Mesenchymal stem cell (in vitro differentiated cells and primary cell): ENCODE data around the gene FXYD7.

Experiments
- DNase-seq: peaks from one replicate; pipeline ENCODE4 v3.0.0-alpha.2; 2013
- H2AFZ ChIP-seq: one replicate; pipeline ENCODE4 v1.6.1; 2013; ENCODE audit warnings: low read depth, mild to moderate bottlenecking, control low read depth, inconsistent platforms, low read length, moderate library complexity
- H2AK5ac ChIP-seq: 2 replicates; pipeline ENCODE4 v1.6.1; 2013; ENCODE audit warnings: low read length, moderate library complexity, mild to moderate bottlenecking, inconsistent platforms; ENCODE audit not compliant: severe bottlenecking
- H2BK120ac ChIP-seq: one replicate; pipeline ENCODE4 v1.6.1; 2013; ENCODE audit warnings: low read depth, mild to moderate bottlenecking, inconsistent platforms, low read length, moderate library complexity
- H2BK12ac ChIP-seq, 2 experiments: one replicate each; pipeline ENCODE4 v1.6.1; 2013; ENCODE audit warnings: inconsistent platforms in 2 of 2, low read length in 2 of 2, mild to moderate bottlenecking in 2 of 2, moderate library complexity in 2 of 2, control low read depth in 1 of 2
- H2BK15ac ChIP-seq: one replicate; pipeline ENCODE4 v1.6.1; 2013; ENCODE audit warnings: mild to moderate bottlenecking, low read depth, inconsistent platforms; ENCODE audit not compliant: poor library complexity, severe bottlenecking
- H2BK5ac ChIP-seq: 2 replicates; pipeline ENCODE4 v1.6.1; 2013; ENCODE audit warnings: low read depth, mild to moderate bottlenecking, low read length, control low read depth, inconsistent platforms; ENCODE audit not compliant: poor library complexity, severe bottlenecking
- H3K14ac ChIP-seq, 2 experiments: one replicate each; pipeline ENCODE4 v1.6.1; 2013; ENCODE audit warnings: inconsistent platforms in 2 of 2, low read length in 2 of 2, control low read depth in 1 of 2, mild to moderate bottlenecking in 1 of 2, moderate library complexity in 1 of 2
- H3K18ac ChIP-seq, 2 experiments: one replicate each; pipeline ENCODE4 v1.6.1; 2013; ENCODE audit warnings: inconsistent platforms in 2 of 2, low read length in 2 of 2, control low read depth in 1 of 2, low read depth in 1 of 2, mild to moderate bottlenecking in 1 of 2
- H3K23ac ChIP-seq, 2 experiments: one replicate each; pipeline ENCODE4 v1.6.1; 2013; ENCODE audit warnings: inconsistent platforms in 2 of 2, low read length in 2 of 2, mild to moderate bottlenecking in 2 of 2, moderate library complexity in 2 of 2, control low read depth in 1 of 2
- H3K27ac ChIP-seq: 2 replicates; pipeline ENCODE4 v1.5.1; 2013; ENCODE audit warnings: mild to moderate bottlenecking, moderate library complexity, low read length, control low read depth, inconsistent platforms; ENCODE audit not compliant: poor library complexity, severe bottlenecking
- H3K27me3 ChIP-seq, 2 experiments: 2 replicates each; pipeline versions ENCODE4 v1.6.1 to v1.7.0; 2013; ENCODE audit warnings: low read length in 2 of 2, mild to moderate bottlenecking in 2 of 2, moderate library complexity in 2 of 2, control low read depth in 1 of 2, inconsistent platforms in 1 of 2; ENCODE audit not compliant: control insufficient read depth in 1 of 2, insufficient read depth in 1 of 2
- H3K36me3 ChIP-seq, 2 experiments: 2 replicates each; pipeline versions ENCODE4 v1.6.1 to v1.7.0; 2013; ENCODE audit warnings: low read length in 2 of 2, control low read depth in 1 of 2, inconsistent platforms in 1 of 2, low read depth in 1 of 2, mild to moderate bottlenecking in 1 of 2; ENCODE audit not compliant: insufficient read depth in 2 of 2, control insufficient read depth in 1 of 2
- H3K4ac ChIP-seq, 2 experiments: one replicate each; pipeline ENCODE4 v1.6.1; 2013; ENCODE audit warnings: inconsistent platforms in 2 of 2, low read length in 2 of 2, mild to moderate bottlenecking in 2 of 2, moderate library complexity in 2 of 2, control low read depth in 1 of 2, low read depth in 1 of 2
- H3K4me1 ChIP-seq: 2 replicates; pipeline ENCODE4 v1.6.1; 2013; ENCODE audit warnings: low read depth, low read length, control low read depth; ENCODE audit not compliant: control insufficient read depth, insufficient read depth
- H3K4me2 ChIP-seq: 2 replicates; pipeline ENCODE4 v1.6.1; 2013; ENCODE audit warnings: low read length, mild to moderate bottlenecking, inconsistent platforms; ENCODE audit not compliant: poor library complexity, severe bottlenecking
- H3K4me3 ChIP-seq, 2 experiments: 2 replicates each; pipeline versions ENCODE4 v1.5.1 to v1.7.0; 2013; ENCODE audit warnings: low read length in 2 of 2, mild to moderate bottlenecking in 2 of 2, control low read depth in 1 of 2, low read depth in 1 of 2; ENCODE audit not compliant: insufficient read depth in 1 of 2
- H3K79me1 ChIP-seq: replicated peaks from 2 replicates; pipeline ENCODE4 v1.6.1; 2013; ENCODE audit warnings: mild to moderate bottlenecking, control low read depth, low read length, inconsistent platforms; ENCODE audit not compliant: poor library complexity, severe bottlenecking
- H3K9ac ChIP-seq: 2 replicates; pipeline ENCODE4 v1.7.0; 2013; ENCODE audit warnings: mild to moderate bottlenecking, low read length, moderate library complexity
- H3K9me3 ChIP-seq: 2 replicates; pipeline ENCODE4 v1.7.0; 2013; ENCODE audit warnings: mild to moderate bottlenecking, low read length; ENCODE audit not compliant: control insufficient read depth
- H4K8ac ChIP-seq: one replicate; pipeline ENCODE4 v1.6.1; 2013; ENCODE audit warnings: inconsistent platforms, mild to moderate bottlenecking, low read length, moderate library complexity
- H4K91ac ChIP-seq: one replicate; pipeline ENCODE4 v1.6.1; 2013; ENCODE audit warnings: mild to moderate bottlenecking, low read length, inconsistent platforms
- WGBS: methylation state at CpG from one replicate; pipeline ENCODE4 v1.1.7; 2013; ENCODE audit warnings: mixed read lengths; 5-methylcytosine and 5-hydroxymethylcytosine counted together

FXYD7 gene

GRCh38 chr19:35107545-35107944 is 35.5 kb upstream of the FXYD7 start:
- WGBS = 49% methylated on average over 5 of the region's 5 CpGs
- no peak overlapping the region for H3K23ac ChIP-seq

GRCh38 chr19:35108730-35109129 is 34.3 kb upstream of the FXYD7 start:
- 76% methylated on average over 11 of the region's 11 CpGs for WGBS
- H4K91ac ChIP-seq = no peak overlapping the region
- no peaks in the 10 kb centered on the region for H3K36me3 ChIP-seq
- H3K14ac ChIP-seq = no peak overlapping the region
- no peak overlapping the region for H3K4me2 ChIP-seq
- no peak overlapping the region for H3K23ac ChIP-seq
- H3K27ac ChIP-seq = no peak overlapping the region
- no peaks in the 10 kb centered on the region for H3K4me1 ChIP-seq
- H2BK120ac ChIP-seq = no peak overlapping the region
- no peaks in the 10 kb centered on the region for H3K9me3 ChIP-seq
- no peak for DNase-seq
- no peak overlapping the region for H2AK5ac ChIP-seq
- H2BK15ac ChIP-seq = no peak overlapping the region
- H3K79me1 ChIP-seq = no peaks in the 10 kb centered on the region
- no peak overlapping the region for H3K9ac ChIP-seq
- no peak overlapping the region for H2AFZ ChIP-seq
- H2BK12ac ChIP-seq = no peak overlapping the region
- no peak overlapping the region for H3K4me3 ChIP-seq
- no peak overlapping the region for H4K8ac ChIP-seq
- peaks cover 0 to 4% of the 10 kb centered on the region in 2 experiments for H3K27me3 ChIP-seq
- no peak overlapping the region for H3K18ac ChIP-seq
- no peak overlapping the region for H3K4ac ChIP-seq
- H2BK5ac ChIP-seq = no peak overlapping the region

More at GRCh38 chr19:35107545-35107944, 35.5 kb upstream of the FXYD7 start:
- H2BK15ac ChIP-seq = no peak overlapping the region
- no peak overlapping the region for H3K18ac ChIP-seq
- H3K4me3 ChIP-seq = no peak overlapping the region
- no peak overlapping the region for H3K4me2 ChIP-seq
- H4K91ac ChIP-seq = no peak overlapping the region
- no peaks in the 10 kb centered on the region for H3K27me3 ChIP-seq
- no peaks in the 10 kb centered on the region for H3K79me1 ChIP-seq
- no peak overlapping the region for H3K14ac ChIP-seq
- no peak overlapping the region for H3K4ac ChIP-seq
- H3K27ac ChIP-seq = no peak overlapping the region
- H2AK5ac ChIP-seq = no peak overlapping the region
- peak overlapping the region; percentile 51 for H3K9ac ChIP-seq
- no peak overlapping the region for H2BK5ac ChIP-seq
- no peak overlapping the region for H4K8ac ChIP-seq
- no peaks in the 10 kb centered on the region for H3K9me3 ChIP-seq
- no peak overlapping the region for H2BK12ac ChIP-seq
- no peaks in the 10 kb centered on the region for H3K4me1 ChIP-seq
- H3K36me3 ChIP-seq = no peaks in the 10 kb centered on the region
- H2AFZ ChIP-seq = no peak overlapping the region
- no peak for DNase-seq
- no peak overlapping the region for H2BK120ac ChIP-seq

GRCh38 chr19:35109395-35110112 is 33.5 kb upstream of the FXYD7 start:
- no peaks in the 10 kb centered on the region for H3K4me1 ChIP-seq
- WGBS = 86% methylated on average over 22 of the region's 22 CpGs

GRCh38 chr19:35110974-35111373 is 32.1 kb upstream of the FXYD7 start:
- WGBS = 86% methylated on average over 2 of the region's 9 CpGs

More at GRCh38 chr19:35109395-35110112, 33.5 kb upstream of the FXYD7 start:
- no peak for DNase-seq
- no peak overlapping the region for H4K8ac ChIP-seq
- no peaks in the 10 kb centered on the region for H3K79me1 ChIP-seq
- H3K9ac ChIP-seq = no peak overlapping the region
- H2BK15ac ChIP-seq = no peak overlapping the region
- no peak overlapping the region for H2BK5ac ChIP-seq
- no peak overlapping the region for H2BK12ac ChIP-seq
- H2AK5ac ChIP-seq = no peak overlapping the region
- H4K91ac ChIP-seq = no peak overlapping the region
- H3K18ac ChIP-seq = no peak overlapping the region
- no peak overlapping the region for H2BK120ac ChIP-seq
- H3K36me3 ChIP-seq = no peaks in the 10 kb centered on the region
- no peak overlapping the region for H3K14ac ChIP-seq
- H3K27ac ChIP-seq = no peak overlapping the region
- no peak overlapping the region for H3K4me3 ChIP-seq
- peaks cover 0 to 4% of the 10 kb centered on the region in 2 experiments for H3K27me3 ChIP-seq
- no peak overlapping the region for H2AFZ ChIP-seq
- no peak overlapping the region for H3K4ac ChIP-seq
- H3K9me3 ChIP-seq = no peaks in the 10 kb centered on the region
- H3K4me2 ChIP-seq = no peak overlapping the region
- peak overlapping the region in 1 of 2 experiments; percentile 61 for H3K23ac ChIP-seq

More at GRCh38 chr19:35110974-35111373, 32.1 kb upstream of the FXYD7 start:
- Histone ChIP-seq H3K27ac (no peak overlapping the region), H2BK12ac (no peak overlapping the region), H2AK5ac (no peak overlapping the region), H3K4ac (no peak overlapping the region), H3K9me3 (no peaks in the 10 kb centered on the region), H3K9ac (no peak overlapping the region), H2BK120ac (no peak overlapping the region), H3K27me3 (peaks cover 6 to 17% of the 10 kb centered on the region in 2 experiments), H4K91ac (no peak overlapping the region), H3K4me3 (no peak overlapping the region), H3K23ac (no peak overlapping the region), H3K36me3 (no peaks in the 10 kb centered on the region), H2BK5ac (no peak overlapping the region), H4K8ac (no peak overlapping the region), H3K14ac (no peak overlapping the region), H3K4me2 (no peak overlapping the region), H3K79me1 (no peaks in the 10 kb centered on the region), H3K18ac (no peak overlapping the region), H2BK15ac (no peak overlapping the region), H2AFZ (no peak overlapping the region), H3K4me1 (no peaks in the 10 kb centered on the region)
- DNase-seq = no peak
